Spleen (tissue), 7 donors: ENCODE data around the gene PPP2R3B.

Experiments used
- POLR2A ChIP-seq, 3 donors: fragments of 450-650 bp; IDR thresholded peaks; one replicate each; pipeline ENCODE4 v1.5.1; 2017; ENCODE audit warnings: antibody characterized with exemption in 3 of 3, mild to moderate bottlenecking in 1 of 3
- TF ChIP-seq, protein P1 (sequence below), 11 experiments: fragments of 200-600 bp in 7 of 11; fragments of 450-650 bp in 4 of 11; sonication (generic) in 4 of 11; IDR thresholded peaks in 8 of 11; conservative IDR thresholded peaks in 3 of 11; 1 replicate in 7 of 11; 2 replicates in 4 of 11; pipeline versions ENCODE4 v1.4.0 to v1.8.0; 2016 to 2021; ENCODE audit warnings: antibody characterized with exemption in 11 of 11, inconsistent platforms in 4 of 11, mild to moderate bottlenecking in 1 of 11
- donor health status: DM: no; HTN: no; CAD: no; lungs with moderate emphysema.
- donor health status: DM: no; HTN: no; CAD: no.
- donor health status: DM: no; HTN: no; CAD: no.

DNA sequence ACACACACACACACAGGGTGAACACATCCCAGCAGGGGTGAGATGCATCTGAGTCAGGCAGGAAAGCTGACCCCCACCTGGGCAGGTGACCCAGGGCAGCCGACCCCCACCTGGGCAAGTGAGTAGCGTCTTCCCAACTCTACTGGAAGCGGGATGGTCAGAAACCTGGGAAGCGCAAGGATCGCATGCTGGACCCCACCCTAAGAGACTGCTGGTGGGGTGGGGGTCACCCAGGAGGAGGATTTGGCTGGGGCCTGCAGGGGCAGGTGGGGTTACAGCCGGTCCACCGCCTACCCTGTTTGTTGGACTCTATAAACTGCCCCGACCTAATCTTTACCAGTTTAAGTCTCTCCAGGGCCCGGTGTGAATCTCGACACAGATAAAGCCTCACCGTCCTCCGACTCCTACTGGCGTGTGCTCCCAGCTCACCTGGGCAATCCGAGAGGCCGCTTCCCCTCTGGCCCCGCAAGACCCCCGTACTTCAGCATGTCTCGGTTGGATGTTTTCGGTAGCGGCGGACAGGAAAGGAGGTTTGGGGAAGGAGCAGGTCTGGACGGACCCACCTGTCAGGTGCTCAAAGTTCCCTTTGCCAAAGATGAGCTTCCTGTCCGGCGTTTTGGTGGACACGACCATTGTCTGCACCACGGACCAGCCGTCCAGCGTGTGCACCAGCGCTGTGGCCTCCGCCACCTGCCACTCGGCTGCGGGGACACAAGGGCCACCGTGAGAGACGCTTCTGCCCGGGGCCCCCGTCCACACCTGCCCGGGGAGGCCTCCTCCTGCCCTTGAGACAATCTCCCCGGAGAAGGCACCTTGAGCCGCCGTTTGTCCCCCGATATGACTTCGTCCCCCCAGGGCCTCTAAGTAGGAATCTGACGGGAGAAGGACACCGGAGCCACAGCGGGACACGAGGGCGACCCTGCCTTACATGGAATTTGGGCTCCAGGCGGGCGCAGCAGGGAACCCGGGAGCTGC lies 70.1 kb downstream of the PPP2R3B start:
- TF ChIP-seq, protein P1, sequence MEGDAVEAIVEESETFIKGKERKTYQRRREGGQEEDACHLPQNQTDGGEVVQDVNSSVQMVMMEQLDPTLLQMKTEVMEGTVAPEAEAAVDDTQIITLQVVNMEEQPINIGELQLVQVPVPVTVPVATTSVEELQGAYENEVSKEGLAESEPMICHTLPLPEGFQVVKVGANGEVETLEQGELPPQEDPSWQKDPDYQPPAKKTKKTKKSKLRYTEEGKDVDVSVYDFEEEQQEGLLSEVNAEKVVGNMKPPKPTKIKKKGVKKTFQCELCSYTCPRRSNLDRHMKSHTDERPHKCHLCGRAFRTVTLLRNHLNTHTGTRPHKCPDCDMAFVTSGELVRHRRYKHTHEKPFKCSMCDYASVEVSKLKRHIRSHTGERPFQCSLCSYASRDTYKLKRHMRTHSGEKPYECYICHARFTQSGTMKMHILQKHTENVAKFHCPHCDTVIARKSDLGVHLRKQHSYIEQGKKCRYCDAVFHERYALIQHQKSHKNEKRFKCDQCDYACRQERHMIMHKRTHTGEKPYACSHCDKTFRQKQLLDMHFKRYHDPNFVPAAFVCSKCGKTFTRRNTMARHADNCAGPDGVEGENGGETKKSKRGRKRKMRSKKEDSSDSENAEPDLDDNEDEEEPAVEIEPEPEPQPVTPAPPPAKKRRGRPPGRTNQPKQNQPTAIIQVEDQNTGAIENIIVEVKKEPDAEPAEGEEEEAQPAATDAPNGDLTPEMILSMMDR (IDR thresholded peaks at IDR 0.05 in 8 of 11, conservative IDR thresholded peaks at IDR 0.05 in 3 of 11) = no peak
- TF ChIP-seq POLR2A (IDR thresholded peaks at IDR 0.05) = no peak
